OCI-LY3 (cell line): ENCODE measurements around the gene EPN1.
"Not testable (repeated sequence)": the region's sequence is repeated elsewhere in the genome, so short reads cannot be mapped to it uniquely, and the experiment has no call there.

Source experiments
- EZH2phosphoT487 ChIP-seq: fragments of 200-600 bp; shearing (Covaris generic); IDR thresholded peaks from 2 replicates; pipeline ENCODE4 v1.6.1; 2018; ENCODE audit warnings: antibody characterized with exemption, mixed run types, low read depth
- TF ChIP-seq, protein P1 (sequence below): fragments of 200-600, 300-600 bp; sonication (generic); IDR thresholded peaks from 2 replicates; pipeline ENCODE4 v1.5.1; 2014; ENCODE audit warnings: antibody characterized with exemption, low read length, low read depth

DNA sequence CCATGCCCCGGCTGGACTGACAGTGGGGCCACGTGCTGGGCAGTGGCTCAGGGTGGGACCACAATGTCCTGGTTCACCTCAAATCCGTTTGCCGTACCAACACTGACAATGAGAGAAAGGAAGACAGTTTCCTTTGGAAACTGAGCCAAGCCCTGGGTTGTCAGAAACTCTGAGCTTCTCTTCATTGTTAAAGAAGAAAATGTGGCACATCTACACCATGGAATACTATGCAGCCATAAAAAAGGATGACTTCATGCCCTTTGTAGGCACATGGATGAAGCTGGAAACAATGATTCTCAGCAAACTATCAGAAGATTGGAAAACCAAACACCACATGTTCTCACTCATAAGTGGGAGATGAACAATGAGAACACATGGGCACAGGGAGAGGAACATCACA is 81.8 kb downstream of the EPN1 start:
- TF ChIP-seq, protein P1, sequence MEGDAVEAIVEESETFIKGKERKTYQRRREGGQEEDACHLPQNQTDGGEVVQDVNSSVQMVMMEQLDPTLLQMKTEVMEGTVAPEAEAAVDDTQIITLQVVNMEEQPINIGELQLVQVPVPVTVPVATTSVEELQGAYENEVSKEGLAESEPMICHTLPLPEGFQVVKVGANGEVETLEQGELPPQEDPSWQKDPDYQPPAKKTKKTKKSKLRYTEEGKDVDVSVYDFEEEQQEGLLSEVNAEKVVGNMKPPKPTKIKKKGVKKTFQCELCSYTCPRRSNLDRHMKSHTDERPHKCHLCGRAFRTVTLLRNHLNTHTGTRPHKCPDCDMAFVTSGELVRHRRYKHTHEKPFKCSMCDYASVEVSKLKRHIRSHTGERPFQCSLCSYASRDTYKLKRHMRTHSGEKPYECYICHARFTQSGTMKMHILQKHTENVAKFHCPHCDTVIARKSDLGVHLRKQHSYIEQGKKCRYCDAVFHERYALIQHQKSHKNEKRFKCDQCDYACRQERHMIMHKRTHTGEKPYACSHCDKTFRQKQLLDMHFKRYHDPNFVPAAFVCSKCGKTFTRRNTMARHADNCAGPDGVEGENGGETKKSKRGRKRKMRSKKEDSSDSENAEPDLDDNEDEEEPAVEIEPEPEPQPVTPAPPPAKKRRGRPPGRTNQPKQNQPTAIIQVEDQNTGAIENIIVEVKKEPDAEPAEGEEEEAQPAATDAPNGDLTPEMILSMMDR: not testable (repeated sequence)
- TF ChIP-seq EZH2phosphoT487: not testable (repeated sequence)
